ENCODE results near the gene GLT8D1. TPM values are rescaled to one million over a fixed set of nuclear protein-coding genes. Genes with fewer than 3 reads are reported as not detected.

GLT8D1 gene
- total and polyA plus RNA-seq, 9 of the 15 experiments (the other 6 are each of a cell fraction or from before 2014, with no cell fraction given) = 14.1 to 65.9 (median 33.7) TPM

DNA sequence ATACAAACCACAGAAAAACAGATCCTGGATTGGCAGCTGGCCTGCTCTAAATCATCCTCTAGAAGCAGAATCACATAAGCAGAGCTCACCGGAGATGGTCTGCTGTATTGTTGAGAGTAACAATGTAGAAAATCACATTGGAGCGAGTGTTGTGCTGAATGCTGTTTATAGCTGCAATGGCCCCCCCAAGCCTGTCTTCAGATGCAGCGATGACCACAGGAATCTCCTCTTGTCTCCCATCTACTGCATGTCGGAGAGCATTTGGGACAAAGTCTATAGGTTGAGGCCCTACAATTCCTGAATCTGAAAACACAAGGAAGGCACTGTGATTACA lies 8.0 kb downstream of the GLT8D1 start:
- DNase-seq (ENCODE audit: extremely low read depth in 1 of 4, low spot score in 3 of 4) (no peak), ATAC-seq (no peak), FAIRE-seq (no peak)
- Histone ChIP-seq H3K79me2 (ENCODE audit: control insufficient read depth, insufficient read depth, low read length) (peaks cover 2% of the 10 kb centered on the region; the same call in 1 of the 3 replicates), H3K27ac (ENCODE audit: extremely low read depth, low read depth, low read length) (no peak overlapping the region), H3K4me1 (replicated peaks in 1 of 2; ENCODE audit: control insufficient read depth in 2 of 2, insufficient read depth in 2 of 2, low read length in 2 of 2) (peaks cover 0 to 14% of the 10 kb centered on the region in 2 experiments; a peak in 2 of 5 replicates), H3K27me3 (ENCODE audit: control insufficient read depth in 2 of 2, insufficient read depth in 2 of 2, low read length in 2 of 2) (no peaks in the 10 kb centered on the region), H3K9me1 (ENCODE audit: control insufficient read depth, insufficient read depth, low read length) (no peaks in the 10 kb centered on the region), H2AFZ (ENCODE audit: low read depth, low read length) (no peak overlapping the region), H4K20me1 (replicated peaks; ENCODE audit: control insufficient read depth, insufficient read depth, low read length) (peaks cover 8% of the 10 kb centered on the region), H3K9me3 (replicated peaks; ENCODE audit: control insufficient read depth, insufficient read depth, low read depth, low read length) (no peaks in the 10 kb centered on the region), H3K9ac (ENCODE audit: insufficient read depth in 1 of 2, low read depth in 2 of 2, low read length in 2 of 2) (no peak overlapping the region), H3K36me3 (ENCODE audit: control insufficient read depth, insufficient read depth, low read length) (peaks cover 58% of the 10 kb centered on the region), H3K4me2 (ENCODE audit: insufficient read depth, low read length) (no peak overlapping the region), H3K4me3 (no peak overlapping the region)
- ChIA-PET CTCF (ENCODE audit: low intra/inter-chr PET ratio) (no interaction called here), POLR2A (interaction anchor here (1.2 kb wide), 1 partner anchor 8 kb away, joined by 5 read pairs; no protein-coding TSS in a partner anchor)
- intact Hi-C loops (cut with micrococcal nuclease) (no loop called here), in situ Hi-C loops (cut with MboI) (no loop called here)
- WGBS (ENCODE audit: insufficient coverage, low coverage, missing lambda C conversion rate) = 89% methylated on average over 3 of the region's 4 CpGs
- no TSS peak for BruUV-seq (replicated peaks)
- TF ChIP-seq, protein P1, sequence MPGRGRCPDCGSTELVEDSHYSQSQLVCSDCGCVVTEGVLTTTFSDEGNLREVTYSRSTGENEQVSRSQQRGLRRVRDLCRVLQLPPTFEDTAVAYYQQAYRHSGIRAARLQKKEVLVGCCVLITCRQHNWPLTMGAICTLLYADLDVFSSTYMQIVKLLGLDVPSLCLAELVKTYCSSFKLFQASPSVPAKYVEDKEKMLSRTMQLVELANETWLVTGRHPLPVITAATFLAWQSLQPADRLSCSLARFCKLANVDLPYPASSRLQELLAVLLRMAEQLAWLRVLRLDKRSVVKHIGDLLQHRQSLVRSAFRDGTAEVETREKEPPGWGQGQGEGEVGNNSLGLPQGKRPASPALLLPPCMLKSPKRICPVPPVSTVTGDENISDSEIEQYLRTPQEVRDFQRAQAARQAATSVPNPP (IDR thresholded peaks at IDR 0.05; ENCODE audit: borderline replicate concordance, insufficient read depth, insufficient read length) = no peak
- TF ChIP-seq POLR2A (conservative IDR thresholded peaks at IDR 0.05) (peak; percentile 17; the same call in 1 of the 2 replicates), NEUROD1 (IDR thresholded peaks at IDR 0.05; ENCODE audit: borderline replicate concordance, low read depth, low read length, partially characterized antibody) (no peak), ZNF384 (IDR thresholded peaks at IDR 0.05; ENCODE audit: low read depth, low read length) (no peak)
- TF ChIP-seq, protein P2, sequence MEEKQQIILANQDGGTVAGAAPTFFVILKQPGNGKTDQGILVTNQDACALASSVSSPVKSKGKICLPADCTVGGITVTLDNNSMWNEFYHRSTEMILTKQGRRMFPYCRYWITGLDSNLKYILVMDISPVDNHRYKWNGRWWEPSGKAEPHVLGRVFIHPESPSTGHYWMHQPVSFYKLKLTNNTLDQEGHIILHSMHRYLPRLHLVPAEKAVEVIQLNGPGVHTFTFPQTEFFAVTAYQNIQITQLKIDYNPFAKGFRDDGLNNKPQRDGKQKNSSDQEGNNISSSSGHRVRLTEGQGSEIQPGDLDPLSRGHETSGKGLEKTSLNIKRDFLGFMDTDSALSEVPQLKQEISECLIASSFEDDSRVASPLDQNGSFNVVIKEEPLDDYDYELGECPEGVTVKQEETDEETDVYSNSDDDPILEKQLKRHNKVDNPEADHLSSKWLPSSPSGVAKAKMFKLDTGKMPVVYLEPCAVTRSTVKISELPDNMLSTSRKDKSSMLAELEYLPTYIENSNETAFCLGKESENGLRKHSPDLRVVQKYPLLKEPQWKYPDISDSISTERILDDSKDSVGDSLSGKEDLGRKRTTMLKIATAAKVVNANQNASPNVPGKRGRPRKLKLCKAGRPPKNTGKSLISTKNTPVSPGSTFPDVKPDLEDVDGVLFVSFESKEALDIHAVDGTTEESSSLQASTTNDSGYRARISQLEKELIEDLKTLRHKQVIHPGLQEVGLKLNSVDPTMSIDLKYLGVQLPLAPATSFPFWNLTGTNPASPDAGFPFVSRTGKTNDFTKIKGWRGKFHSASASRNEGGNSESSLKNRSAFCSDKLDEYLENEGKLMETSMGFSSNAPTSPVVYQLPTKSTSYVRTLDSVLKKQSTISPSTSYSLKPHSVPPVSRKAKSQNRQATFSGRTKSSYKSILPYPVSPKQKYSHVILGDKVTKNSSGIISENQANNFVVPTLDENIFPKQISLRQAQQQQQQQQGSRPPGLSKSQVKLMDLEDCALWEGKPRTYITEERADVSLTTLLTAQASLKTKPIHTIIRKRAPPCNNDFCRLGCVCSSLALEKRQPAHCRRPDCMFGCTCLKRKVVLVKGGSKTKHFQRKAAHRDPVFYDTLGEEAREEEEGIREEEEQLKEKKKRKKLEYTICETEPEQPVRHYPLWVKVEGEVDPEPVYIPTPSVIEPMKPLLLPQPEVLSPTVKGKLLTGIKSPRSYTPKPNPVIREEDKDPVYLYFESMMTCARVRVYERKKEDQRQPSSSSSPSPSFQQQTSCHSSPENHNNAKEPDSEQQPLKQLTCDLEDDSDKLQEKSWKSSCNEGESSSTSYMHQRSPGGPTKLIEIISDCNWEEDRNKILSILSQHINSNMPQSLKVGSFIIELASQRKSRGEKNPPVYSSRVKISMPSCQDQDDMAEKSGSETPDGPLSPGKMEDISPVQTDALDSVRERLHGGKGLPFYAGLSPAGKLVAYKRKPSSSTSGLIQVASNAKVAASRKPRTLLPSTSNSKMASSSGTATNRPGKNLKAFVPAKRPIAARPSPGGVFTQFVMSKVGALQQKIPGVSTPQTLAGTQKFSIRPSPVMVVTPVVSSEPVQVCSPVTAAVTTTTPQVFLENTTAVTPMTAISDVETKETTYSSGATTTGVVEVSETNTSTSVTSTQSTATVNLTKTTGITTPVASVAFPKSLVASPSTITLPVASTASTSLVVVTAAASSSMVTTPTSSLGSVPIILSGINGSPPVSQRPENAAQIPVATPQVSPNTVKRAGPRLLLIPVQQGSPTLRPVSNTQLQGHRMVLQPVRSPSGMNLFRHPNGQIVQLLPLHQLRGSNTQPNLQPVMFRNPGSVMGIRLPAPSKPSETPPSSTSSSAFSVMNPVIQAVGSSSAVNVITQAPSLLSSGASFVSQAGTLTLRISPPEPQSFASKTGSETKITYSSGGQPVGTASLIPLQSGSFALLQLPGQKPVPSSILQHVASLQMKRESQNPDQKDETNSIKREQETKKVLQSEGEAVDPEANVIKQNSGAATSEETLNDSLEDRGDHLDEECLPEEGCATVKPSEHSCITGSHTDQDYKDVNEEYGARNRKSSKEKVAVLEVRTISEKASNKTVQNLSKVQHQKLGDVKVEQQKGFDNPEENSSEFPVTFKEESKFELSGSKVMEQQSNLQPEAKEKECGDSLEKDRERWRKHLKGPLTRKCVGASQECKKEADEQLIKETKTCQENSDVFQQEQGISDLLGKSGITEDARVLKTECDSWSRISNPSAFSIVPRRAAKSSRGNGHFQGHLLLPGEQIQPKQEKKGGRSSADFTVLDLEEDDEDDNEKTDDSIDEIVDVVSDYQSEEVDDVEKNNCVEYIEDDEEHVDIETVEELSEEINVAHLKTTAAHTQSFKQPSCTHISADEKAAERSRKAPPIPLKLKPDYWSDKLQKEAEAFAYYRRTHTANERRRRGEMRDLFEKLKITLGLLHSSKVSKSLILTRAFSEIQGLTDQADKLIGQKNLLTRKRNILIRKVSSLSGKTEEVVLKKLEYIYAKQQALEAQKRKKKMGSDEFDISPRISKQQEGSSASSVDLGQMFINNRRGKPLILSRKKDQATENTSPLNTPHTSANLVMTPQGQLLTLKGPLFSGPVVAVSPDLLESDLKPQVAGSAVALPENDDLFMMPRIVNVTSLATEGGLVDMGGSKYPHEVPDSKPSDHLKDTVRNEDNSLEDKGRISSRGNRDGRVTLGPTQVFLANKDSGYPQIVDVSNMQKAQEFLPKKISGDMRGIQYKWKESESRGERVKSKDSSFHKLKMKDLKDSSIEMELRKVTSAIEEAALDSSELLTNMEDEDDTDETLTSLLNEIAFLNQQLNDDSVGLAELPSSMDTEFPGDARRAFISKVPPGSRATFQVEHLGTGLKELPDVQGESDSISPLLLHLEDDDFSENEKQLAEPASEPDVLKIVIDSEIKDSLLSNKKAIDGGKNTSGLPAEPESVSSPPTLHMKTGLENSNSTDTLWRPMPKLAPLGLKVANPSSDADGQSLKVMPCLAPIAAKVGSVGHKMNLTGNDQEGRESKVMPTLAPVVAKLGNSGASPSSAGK (IDR thresholded peaks at IDR 0.05) = no peak
- TF ChIP-seq, protein P3, sequence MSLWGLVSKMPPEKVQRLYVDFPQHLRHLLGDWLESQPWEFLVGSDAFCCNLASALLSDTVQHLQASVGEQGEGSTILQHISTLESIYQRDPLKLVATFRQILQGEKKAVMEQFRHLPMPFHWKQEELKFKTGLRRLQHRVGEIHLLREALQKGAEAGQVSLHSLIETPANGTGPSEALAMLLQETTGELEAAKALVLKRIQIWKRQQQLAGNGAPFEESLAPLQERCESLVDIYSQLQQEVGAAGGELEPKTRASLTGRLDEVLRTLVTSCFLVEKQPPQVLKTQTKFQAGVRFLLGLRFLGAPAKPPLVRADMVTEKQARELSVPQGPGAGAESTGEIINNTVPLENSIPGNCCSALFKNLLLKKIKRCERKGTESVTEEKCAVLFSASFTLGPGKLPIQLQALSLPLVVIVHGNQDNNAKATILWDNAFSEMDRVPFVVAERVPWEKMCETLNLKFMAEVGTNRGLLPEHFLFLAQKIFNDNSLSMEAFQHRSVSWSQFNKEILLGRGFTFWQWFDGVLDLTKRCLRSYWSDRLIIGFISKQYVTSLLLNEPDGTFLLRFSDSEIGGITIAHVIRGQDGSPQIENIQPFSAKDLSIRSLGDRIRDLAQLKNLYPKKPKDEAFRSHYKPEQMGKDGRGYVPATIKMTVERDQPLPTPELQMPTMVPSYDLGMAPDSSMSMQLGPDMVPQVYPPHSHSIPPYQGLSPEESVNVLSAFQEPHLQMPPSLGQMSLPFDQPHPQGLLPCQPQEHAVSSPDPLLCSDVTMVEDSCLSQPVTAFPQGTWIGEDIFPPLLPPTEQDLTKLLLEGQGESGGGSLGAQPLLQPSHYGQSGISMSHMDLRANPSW (CRISPR knock-in tag; IDR thresholded peaks at IDR 0.05) = no peak
